Peyer's patch (tissue), 4 donors: ENCODE measurements around the gene EHBP1.

Source experiments
- CTCF ChIP-seq, 6 experiments: fragments of 450-650 bp in 4 of 6; fragments of 200-600 bp in 2 of 6; sonication (generic) in 1 of 6; IDR thresholded peaks; one replicate each; pipeline ENCODE4 v1.5.1; 2017 to 2019; ENCODE audit warnings: antibody characterized with exemption in 6 of 6, mild to moderate bottlenecking in 3 of 6, moderate library complexity in 1 of 6
- POLR2A ChIP-seq, 2 donors: fragments of 450-650 bp; IDR thresholded peaks; one replicate each; pipeline ENCODE4 v1.5.1; 2017; ENCODE audit warnings: antibody characterized with exemption in 2 of 2, mild to moderate bottlenecking in 2 of 2, moderate library complexity in 2 of 2

DNA sequence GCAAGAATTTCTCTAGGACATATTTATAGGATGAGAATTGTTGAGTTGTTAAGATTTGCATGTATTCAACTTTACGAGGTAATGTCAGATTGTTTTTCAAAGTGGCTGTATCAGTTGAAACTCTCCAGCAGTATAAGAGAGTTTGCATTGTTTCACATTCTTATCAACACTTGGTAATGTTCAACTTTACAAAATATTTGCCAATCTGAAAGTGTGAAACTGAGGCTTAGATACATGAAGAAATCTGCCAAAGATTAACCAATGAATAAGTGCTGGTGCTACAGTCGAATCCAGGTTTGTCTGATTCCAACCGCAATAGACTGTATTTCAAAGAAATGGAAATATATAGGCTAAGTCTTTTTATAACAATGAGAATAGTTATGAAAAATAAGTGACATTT lies 117.0 kb downstream of the EHBP1 start:
- no peak for TF ChIP-seq CTCF (IDR thresholded peaks at IDR 0.05)
- no peak for TF ChIP-seq POLR2A (IDR thresholded peaks at IDR 0.05)
